BLaER1 (cell line): ENCODE data around the gene NKX2-1.

Source experiments
- H3K27ac ChIP-seq: shearing (Covaris generic); formaldehyde crosslinking; 2 replicates; pipeline ENCODE4 v1.8.1; 2022
- H3K27me3 ChIP-seq: shearing (Covaris generic); formaldehyde crosslinking; 2 replicates; pipeline ENCODE4 v1.8.1; 2022
- H3K36me3 ChIP-seq: shearing (Covaris generic); formaldehyde crosslinking; 2 replicates; pipeline ENCODE4 v1.8.1; 2022
- H3K4me1 ChIP-seq: shearing (Covaris generic); formaldehyde crosslinking; 2 replicates; pipeline ENCODE4 v1.8.1; 2022
- H3K4me2 ChIP-seq: shearing (Covaris generic); formaldehyde crosslinking; 2 replicates; pipeline ENCODE4 v1.8.1; 2022
- H3K4me3 ChIP-seq: shearing (Covaris generic); formaldehyde crosslinking; 2 replicates; pipeline ENCODE4 v1.8.1; 2022
- H3K9ac ChIP-seq: shearing (Covaris generic); formaldehyde crosslinking; 2 replicates; pipeline ENCODE4 v1.8.1; 2022
- H3K9me3 ChIP-seq: shearing (Covaris generic); formaldehyde crosslinking; 2 replicates; pipeline ENCODE4 v1.8.1; 2022
- H4K20me1 ChIP-seq: shearing (Covaris generic); formaldehyde crosslinking; 2 replicates; pipeline ENCODE4 v1.8.1; 2022
- Cebpa-rat ChIP-seq: shearing (Covaris generic); IDR thresholded peaks from 2 replicates; pipeline ENCODE4 v1.8.1; 2022

The NKX2-1 gene

DNA sequence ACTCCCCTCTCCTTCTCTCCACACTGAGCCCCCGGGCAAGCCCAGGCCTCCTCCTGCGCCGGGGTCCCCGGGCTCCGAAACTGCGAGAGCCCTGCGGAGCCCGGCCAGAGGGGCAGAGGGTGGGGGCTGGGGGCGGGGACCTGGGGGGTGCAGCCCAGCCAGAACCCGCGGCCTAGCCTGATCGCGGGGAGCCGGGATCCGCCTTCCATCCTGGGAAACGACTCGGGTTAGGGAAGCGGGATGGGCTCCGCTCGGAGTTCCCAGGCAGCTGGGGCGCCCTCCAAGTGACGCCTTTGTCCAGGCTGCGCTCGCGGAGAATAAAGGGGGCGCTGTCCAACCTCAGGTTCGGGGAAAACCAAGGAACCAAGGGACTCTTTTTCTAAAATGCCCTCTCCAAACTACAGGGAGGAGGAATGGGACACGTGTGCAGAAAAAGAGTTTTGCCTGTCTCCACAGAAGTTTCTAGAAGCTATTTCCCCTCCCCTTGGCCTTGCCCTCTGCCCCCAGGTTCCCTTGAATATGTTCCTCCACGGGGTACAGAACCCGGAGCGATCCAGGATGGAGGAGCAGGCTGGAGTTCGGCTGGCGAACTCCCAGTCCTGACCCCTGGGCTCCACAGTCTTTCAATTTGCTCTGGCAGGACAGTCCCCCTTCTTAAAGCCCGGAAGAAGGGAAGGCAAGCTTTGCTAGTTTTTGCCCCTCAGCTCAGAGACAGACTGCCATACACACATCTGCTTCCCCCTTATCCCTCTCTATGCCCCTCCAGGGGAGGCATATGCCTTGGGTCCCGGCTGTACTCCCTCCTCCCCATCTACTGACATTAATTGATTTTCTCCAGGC lies 13.9 kb downstream of the NKX2-1 start:
- no peak for TF ChIP-seq Cebpa-rat
- Histone ChIP-seq H3K9me3 (peaks cover 50% of the 10 kb centered on the region), H3K27ac (no peak overlapping the region), H3K4me3 (no peak overlapping the region), H3K27me3 (peaks cover 6% of the 10 kb centered on the region; the same call in 1 of the 2 replicates), H3K9ac (no peak overlapping the region), H3K4me1 (no peaks in the 10 kb centered on the region), H4K20me1 (no peaks in the 10 kb centered on the region), H3K4me2 (no peak overlapping the region), H3K36me3 (no peaks in the 10 kb centered on the region)

DNA sequence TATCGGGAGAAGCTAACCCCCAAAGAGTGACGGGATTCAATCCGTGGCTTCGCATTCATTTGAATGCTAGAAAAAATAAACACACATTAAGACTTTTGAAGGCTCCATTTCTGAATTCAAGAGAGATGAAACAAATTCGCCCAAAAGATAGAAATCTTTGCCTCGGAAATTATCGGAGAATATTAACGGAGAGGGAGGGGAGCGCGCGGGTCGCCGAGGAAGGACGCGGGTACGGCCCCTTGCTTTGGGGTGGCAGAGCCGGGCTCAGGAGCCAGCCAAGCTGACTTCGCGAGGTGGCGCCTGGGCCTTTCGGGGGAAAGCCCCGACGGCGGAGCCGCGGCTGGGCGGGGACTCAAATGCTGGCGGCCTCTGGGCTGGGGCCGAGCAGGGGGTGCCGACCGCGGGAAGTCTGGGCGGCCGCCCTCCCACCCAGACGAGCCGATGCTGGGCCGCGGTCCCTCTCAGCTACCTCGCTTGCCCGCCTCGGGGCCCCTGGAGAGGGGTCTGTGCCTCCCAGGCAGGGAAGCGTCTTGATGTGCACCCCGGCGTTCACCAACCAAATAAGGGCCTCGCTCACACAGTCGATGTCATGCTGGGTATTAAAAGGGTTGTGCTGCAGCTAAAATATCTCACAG lies 14.7 kb downstream of the NKX2-1 start:
- no peak overlapping the region for H3K4me3 ChIP-seq
- no peaks in the 10 kb centered on the region for H3K4me1 ChIP-seq

DNA sequence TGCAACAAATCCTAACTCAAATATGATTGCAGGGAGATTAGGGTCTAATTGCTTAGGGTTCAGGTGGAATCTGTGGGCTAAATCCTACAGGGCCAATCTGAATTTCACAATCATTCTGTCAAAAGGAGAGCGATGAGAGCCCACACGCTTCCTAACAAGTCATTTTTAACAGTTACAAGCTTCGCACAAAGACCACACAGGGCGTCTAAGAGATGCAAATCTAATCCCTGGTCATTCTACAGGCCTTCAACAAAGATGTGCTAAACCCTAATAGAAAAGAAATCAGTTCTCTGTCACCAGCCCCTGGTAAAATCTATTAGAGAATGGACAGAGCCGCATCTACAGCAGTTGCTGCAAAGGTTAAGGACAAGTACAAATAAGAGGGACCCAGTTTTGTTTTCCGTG lies 15.3 kb downstream of the NKX2-1 start:
- H3K27me3 ChIP-seq = peaks cover 6% of the 10 kb centered on the region; the same call in 1 of the 2 replicates
- H3K9me3 ChIP-seq = peaks cover 50% of the 10 kb centered on the region
- no peak overlapping the region for H3K4me2 ChIP-seq
- H3K36me3 ChIP-seq = no peaks in the 10 kb centered on the region
- H3K9ac ChIP-seq = no peak overlapping the region
- H4K20me1 ChIP-seq = no peaks in the 10 kb centered on the region
- no peaks in the 10 kb centered on the region for H3K4me1 ChIP-seq
- TF ChIP-seq Cebpa-rat = no peak
- no peak overlapping the region for H3K4me3 ChIP-seq
- no peak overlapping the region for H3K27ac ChIP-seq

More for the DNA sequence above, 14.7 kb downstream of the NKX2-1 start:
- H4K20me1 ChIP-seq = no peaks in the 10 kb centered on the region
- H3K9ac ChIP-seq = no peak overlapping the region
- H3K27ac ChIP-seq = no peak overlapping the region
- H3K36me3 ChIP-seq = no peaks in the 10 kb centered on the region
- H3K27me3 ChIP-seq = peaks cover 6% of the 10 kb centered on the region; the same call in 1 of the 2 replicates
- no peak for TF ChIP-seq Cebpa-rat
- H3K4me2 ChIP-seq = no peak overlapping the region
- H3K9me3 ChIP-seq = peaks cover 50% of the 10 kb centered on the region

GRCh38 chr14:36503771-36504741 lies 16.0 kb downstream of the NKX2-1 start:
- Histone ChIP-seq H3K27me3 (peaks cover 6% of the 10 kb centered on the region; the same call in 1 of the 2 replicates), H3K4me2 (no peak overlapping the region), H3K27ac (no peak overlapping the region), H3K36me3 (no peaks in the 10 kb centered on the region), H3K4me3 (no peak overlapping the region), H3K9me3 (peaks cover 48% of the 10 kb centered on the region), H3K9ac (no peak overlapping the region), H3K4me1 (no peaks in the 10 kb centered on the region), H4K20me1 (no peaks in the 10 kb centered on the region)
- no peak for TF ChIP-seq Cebpa-rat

- TF ChIP-seq Cebpa-rat = no peak
- Histone ChIP-seq H3K36me3 (no peaks in the 10 kb centered on the region), H3K4me1 (no peaks in the 10 kb centered on the region), H3K9ac (no peak overlapping the region), H3K4me2 (no peak overlapping the region), H4K20me1 (no peaks in the 10 kb centered on the region), H3K9me3 (peaks cover 39% of the 10 kb centered on the region), H3K27me3 (peaks cover 3% of the 10 kb centered on the region; the same call in 1 of the 2 replicates), H3K4me3 (no peak overlapping the region), H3K27ac (no peak overlapping the region)
Measured at GRCh38 chr14:36502558-36503508, 17.2 kb downstream of the NKX2-1 start.

- Histone ChIP-seq H3K27me3 (no peaks in the 10 kb centered on the region), H4K20me1 (no peaks in the 10 kb centered on the region), H3K27ac (no peak overlapping the region), H3K9me3 (peaks cover 3% of the 10 kb centered on the region), H3K4me1 (no peaks in the 10 kb centered on the region), H3K9ac (no peak overlapping the region), H3K4me3 (no peak overlapping the region), H3K36me3 (no peaks in the 10 kb centered on the region), H3K4me2 (no peak overlapping the region)
- no peak for TF ChIP-seq Cebpa-rat
Measured at GRCh38 chr14:36498938-36499337, 21.1 kb downstream of the NKX2-1 start.

GRCh38 chr14:36496346-36496745 lies 23.7 kb downstream of the NKX2-1 start:
- Histone ChIP-seq H3K27ac (no peak overlapping the region), H3K36me3 (no peaks in the 10 kb centered on the region), H3K27me3 (no peaks in the 10 kb centered on the region), H4K20me1 (no peaks in the 10 kb centered on the region), H3K4me3 (no peak overlapping the region), H3K9ac (no peak overlapping the region), H3K9me3 (no peaks in the 10 kb centered on the region), H3K4me1 (no peaks in the 10 kb centered on the region), H3K4me2 (no peak overlapping the region)
- TF ChIP-seq Cebpa-rat = no peak

- H3K9me3 ChIP-seq = no peaks in the 10 kb centered on the region
- no peak overlapping the region for H3K4me3 ChIP-seq
- no peaks in the 10 kb centered on the region for H3K36me3 ChIP-seq
- no peaks in the 10 kb centered on the region for H3K4me1 ChIP-seq
- TF ChIP-seq Cebpa-rat = no peak
- H3K27ac ChIP-seq = no peak overlapping the region
- H3K4me2 ChIP-seq = no peak overlapping the region
- no peaks in the 10 kb centered on the region for H4K20me1 ChIP-seq
- no peak overlapping the region for H3K9ac ChIP-seq
- H3K27me3 ChIP-seq = no peaks in the 10 kb centered on the region
Measured at GRCh38 chr14:36495666-36496065, 24.4 kb downstream of the NKX2-1 start.
